Posterior vena cava (tissue), 2 donors: ENCODE measurements around the gene NXN. TPM values are rescaled to one million over a fixed set of nuclear protein-coding genes. Genes with fewer than 3 reads are reported as not detected.
"Not testable (repeated sequence)": the region's sequence is repeated elsewhere in the genome, so short reads cannot be mapped to it uniquely, and the experiment has no call there.

Experiments
- DNase-seq: peaks from one replicate; pipeline ENCODE4 v3.0.0-alpha.2; 2020; ENCODE audit warnings: low spot score
- intact Hi-C, 2 donors: fragments of 100-400 bp; cut with DNase I; formaldehyde crosslinking; loops; one replicate each; pipeline versions ENCODE4 v1.14.1 to v1.14.2; 2022 to 2023
- total RNA-seq, 2 donors: library from RNA; stranded (reverse); fragmentation: NEBNext Ultra II Directional; extraction: Animal tissue kit (Norgen Biotek cat#: 25700); gene quantifications; one replicate each; pipeline ENCODE4 v1.2.1, GENCODE V29; 2021
- donor health status: DM: yes; HTN: yes; CAD: no.
- donor health status: DM: yes; HTN: yes; CAD: no.

NXN gene
- total RNA-seq, 2 donors from 2014 or later: 34.8 to 46.3 TPM

GRCh38 chr17:965311-965989 lies 14.1 kb downstream of the NXN start:
- intact Hi-C loops: no loop called here
- DNase-seq: no peak

DNA sequence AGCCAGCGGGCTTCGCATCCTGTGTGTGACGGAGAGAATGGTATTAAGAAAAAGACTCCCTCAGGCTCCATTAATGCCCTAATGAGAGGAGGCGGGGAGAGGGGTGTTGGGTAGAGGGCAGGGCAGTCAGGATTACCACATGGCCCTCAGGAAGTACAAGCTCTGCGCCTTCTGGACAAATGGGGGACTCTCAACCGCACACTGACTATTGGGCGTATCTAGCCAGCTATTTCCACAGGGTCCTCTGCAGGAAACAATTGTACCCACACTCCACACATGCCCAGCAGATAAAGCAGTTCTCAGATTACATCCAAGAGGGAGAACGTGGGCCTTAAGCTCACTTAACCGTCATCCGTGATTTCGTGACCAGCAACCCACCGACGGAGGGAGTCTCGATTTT lies 14.7 kb downstream of the NXN start:
- DNase-seq: no peak
- intact Hi-C loops: no loop called here

DNA sequence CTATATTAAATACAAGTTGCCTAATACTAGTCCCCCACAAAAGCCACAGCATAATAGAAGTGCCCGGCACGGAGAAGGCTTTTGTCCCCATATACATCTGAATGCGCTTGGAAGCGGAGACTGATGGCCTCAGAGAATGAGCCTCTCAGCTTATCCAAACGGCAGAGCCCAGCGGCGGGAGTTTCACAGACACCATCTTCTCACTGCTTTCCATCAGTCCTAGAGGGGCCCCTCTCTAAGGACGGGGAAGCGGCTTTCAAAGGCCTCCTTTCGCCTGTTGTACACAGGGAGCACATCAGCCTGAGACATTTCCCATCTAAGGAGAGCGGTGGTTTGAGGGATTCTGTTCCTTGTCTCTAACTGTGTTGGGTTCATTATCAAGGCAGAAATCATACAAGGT lies 16.9 kb downstream of the NXN start:
- intact Hi-C loops: no loop called here
- DNase-seq: no peak

- intact Hi-C loops: no loop called here
- no peak for DNase-seq
These were observed 17.4 kb downstream of the NXN start for GRCh38 chr17:962166-962565.

- intact Hi-C loops: no loop called here
- DNase-seq: no peak
These were observed 20.7 kb downstream of the NXN start for GRCh38 chr17:958712-959451.

- no peak for DNase-seq
- intact Hi-C loops: no loop called here
These were observed 21.6 kb downstream of the NXN start for GRCh38 chr17:957856-958421.

- no peak for DNase-seq
- intact Hi-C loops: no loop called here
These were observed 22.7 kb downstream of the NXN start for GRCh38 chr17:956905-957304.

GRCh38 chr17:954431-955164 lies 25.0 kb downstream of the NXN start:
- no peak for DNase-seq
- intact Hi-C loops: no loop called here

GRCh38 chr17:953767-954166 lies 25.8 kb downstream of the NXN start:
- no peak for DNase-seq
- intact Hi-C loops: no loop called here

DNA sequence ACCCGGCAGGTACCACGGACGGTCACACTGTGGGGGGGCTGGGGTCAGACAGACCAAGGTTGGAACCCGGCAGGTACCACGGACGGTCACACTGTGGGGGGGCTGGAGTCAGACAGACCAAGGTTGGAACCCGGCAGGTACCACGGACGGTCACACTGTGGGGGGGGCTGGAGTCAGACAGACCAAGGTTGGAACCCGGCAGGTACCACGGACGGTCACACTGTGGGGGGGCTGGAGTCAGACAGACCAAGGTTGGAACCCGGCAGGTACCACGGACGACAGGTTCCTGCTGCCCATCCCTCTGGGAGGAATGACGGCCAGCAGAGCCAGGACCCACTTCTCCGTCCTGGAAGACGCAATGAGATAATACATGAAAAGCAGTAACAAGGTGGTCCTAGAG lies 27.0 kb downstream of the NXN start:
- DNase-seq, intact Hi-C loops: not testable (repeated sequence)

DNA sequence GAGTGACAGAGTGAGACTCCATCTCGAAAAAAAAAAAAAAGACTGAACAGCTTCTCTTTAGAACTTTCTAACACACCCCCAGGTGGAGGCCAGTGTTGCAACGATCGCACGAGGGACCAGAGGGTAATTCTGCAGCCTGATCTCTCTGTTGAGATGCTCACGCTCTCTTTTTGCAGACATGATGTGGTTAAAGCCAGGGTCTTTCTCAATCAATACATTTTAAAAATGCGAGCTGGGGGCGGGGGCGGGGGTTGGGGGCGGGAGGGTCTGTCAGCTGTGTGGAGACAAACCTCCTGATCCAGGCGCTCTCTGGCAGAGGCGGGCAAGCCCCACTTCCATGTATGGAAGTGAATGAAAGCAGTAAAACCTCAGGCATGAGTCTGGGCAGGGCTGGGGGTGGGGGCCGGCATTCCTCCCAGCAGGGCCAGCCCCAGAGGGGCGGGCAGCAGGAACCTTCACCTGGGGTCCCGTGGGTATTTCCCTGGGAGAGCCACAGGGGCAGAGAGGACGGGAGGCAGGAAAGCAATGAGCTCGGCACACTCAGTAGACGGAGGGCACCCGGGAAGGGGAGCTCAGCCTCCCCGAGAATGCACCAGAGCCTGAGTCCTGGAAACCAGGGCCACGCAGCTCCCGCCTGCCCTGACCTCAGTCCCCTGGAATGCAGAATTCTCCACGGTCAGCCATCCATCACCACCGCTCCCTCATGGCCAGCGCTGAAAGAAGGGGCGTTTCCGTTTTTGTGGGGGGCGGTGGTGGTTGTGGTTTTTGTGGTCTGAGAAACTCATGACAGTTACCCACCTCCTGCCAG lies 28.0 kb downstream of the NXN start:
- intact Hi-C loops: no loop called here
- DNase-seq: no peak

GRCh38 chr17:949623-950303 lies 29.8 kb downstream of the NXN start:
- intact Hi-C loops: no loop called here
- no peak for DNase-seq

DNA sequence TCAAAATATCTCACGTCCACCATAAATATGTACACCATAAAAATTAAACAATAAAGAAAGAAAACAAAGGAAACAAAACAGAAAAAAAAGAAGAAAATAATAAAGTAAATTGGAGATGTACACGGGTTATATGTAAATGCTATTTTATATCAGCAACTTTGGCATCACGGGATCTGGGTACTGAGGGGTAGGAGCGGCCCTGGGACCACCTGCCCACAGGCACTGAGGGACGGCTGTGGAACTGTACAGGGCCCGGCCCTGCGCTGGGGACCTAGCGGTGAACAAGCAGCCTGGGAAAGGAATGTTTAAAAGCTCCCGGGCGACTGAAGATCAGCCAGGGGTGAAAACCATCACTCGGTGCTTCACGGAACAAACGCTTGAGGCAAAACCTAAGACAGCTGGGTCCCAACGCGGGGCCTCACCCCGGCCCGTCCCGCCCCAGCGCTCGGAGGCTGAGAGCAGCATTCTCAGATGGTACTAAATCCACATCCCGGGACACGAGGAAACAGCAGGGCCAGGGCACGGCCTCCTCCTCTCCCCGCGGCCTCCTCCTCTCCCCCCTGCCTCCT lies 31.2 kb downstream of the NXN start:
- intact Hi-C loops: no loop called here
- DNase-seq: no peak

- intact Hi-C loops: no loop called here
- no peak for DNase-seq
These were observed 32.9 kb downstream of the NXN start for GRCh38 chr17:946510-947236.

DNA sequence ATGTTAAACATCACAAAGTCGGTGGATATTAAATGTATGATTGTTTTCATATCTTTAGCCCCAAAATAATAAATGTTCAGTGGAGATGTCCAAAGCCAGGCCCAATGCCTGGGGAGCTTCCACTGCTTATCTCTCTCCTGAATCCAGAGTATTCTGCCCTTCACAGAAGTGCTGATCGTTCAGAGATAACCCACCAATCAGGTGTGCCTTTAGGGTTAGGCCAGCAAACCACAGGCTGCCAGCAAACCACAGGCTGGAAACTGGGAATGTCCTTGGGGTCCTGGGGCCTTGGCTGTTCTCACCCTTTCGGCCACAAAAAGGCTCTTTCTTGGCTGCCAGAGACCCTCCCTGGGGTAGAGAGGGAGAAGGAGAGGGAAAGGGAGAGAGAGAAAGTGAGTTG lies 33.9 kb downstream of the NXN start:
- intact Hi-C loops: no loop called here

DNA sequence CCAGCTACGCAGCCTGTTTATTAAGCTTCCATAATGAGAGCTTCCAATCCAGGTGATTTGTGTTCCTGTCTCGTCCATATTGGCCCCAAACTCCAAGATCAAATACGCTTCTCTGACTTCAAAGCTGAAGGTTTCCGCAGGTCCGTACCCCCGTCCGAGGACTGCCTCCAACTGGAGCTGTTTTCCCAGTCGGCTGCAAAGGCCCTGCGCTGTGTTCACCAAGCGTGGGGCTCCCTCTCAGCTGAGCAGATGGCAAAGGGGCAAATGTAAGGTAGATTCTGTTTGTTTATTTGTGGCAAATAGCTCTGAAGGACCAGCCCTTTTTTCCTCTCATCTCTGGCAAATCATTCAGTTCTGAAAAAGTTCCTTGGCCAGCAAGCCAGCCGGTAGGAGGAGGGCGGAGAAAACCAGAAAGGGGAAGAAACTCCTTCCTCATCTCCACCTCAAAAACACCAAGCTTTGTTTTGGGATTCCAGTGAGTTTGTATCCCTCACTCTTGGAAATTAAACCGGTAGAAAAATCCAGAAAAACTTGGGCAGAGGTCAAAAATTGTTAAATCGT lies 35.2 kb downstream of the NXN start:
- no peak for DNase-seq
- intact Hi-C loops: no loop called here

More for the DNA sequence above, 33.9 kb downstream of the NXN start:
- DNase-seq: no peak

DNA sequence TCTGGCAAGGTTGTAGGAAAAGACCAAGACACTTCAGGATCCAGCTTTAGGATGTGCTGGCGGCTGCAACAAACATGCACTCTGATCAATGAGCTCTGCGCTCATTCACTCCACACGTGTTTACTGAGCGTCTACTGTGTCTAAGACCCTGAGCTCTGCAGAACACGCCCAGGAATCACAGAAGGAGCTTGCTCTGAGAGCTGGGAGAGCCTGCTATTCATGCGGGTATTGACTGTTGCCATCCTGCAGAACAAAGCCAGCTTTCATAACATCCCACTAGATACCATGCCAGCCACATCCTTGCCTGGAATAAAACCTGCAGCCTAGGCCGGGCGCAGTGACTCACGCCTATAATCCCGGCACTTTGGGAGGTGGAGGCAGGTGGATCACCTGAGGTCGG lies 44.1 kb downstream of the NXN start:
- intact Hi-C loops: loop anchor here in 1 of 2 donors (5.0 kb wide), 1 partner anchor 33 kb away; no protein-coding TSS in a partner anchor
- no peak for DNase-seq
